Stimulated activated naive CD4-positive, alpha-beta T cell treated with Interleukin-2 at 50 U/mL for 16 hours (primary cell): ENCODE data around the gene DHRSX.
"Not testable (repeated sequence)": the region's sequence is repeated elsewhere in the genome, so short reads cannot be mapped to it uniquely, and the experiment has no call there.

ENCODE experiments used
- DNase-seq: peaks from one replicate; lab custom pipeline; 2025; lab: John Stamatoyannopoulos, UW

Gene DHRSX

GRCh38 chrX:2474280-2474962 lies 26.4 kb downstream of the DHRSX start:
- DNase-seq = no peak

GRCh38 chrX:2473064-2473463 lies 27.7 kb downstream of the DHRSX start:
- not testable (repeated sequence) for DNase-seq

GRCh38 chrX:2471641-2472040 lies 29.1 kb downstream of the DHRSX start:
- no peak for DNase-seq

GRCh38 chrX:2471126-2471525 lies 29.6 kb downstream of the DHRSX start:
- DNase-seq = not testable (repeated sequence)

- DNase-seq = not testable (repeated sequence)
These were observed 30.9 kb downstream of the DHRSX start for GRCh38 chrX:2469852-2470251.

- no peak for DNase-seq
These were observed 31.5 kb downstream of the DHRSX start for GRCh38 chrX:2469196-2469685.

- DNase-seq = no peak
These were observed 32.2 kb downstream of the DHRSX start for GRCh38 chrX:2468261-2469195.

- DNase-seq = no peak
These were observed 33.7 kb downstream of the DHRSX start for GRCh38 chrX:2466876-2467656.

- no peak for DNase-seq
These were observed 36.1 kb downstream of the DHRSX start for GRCh38 chrX:2464677-2465166.

- DNase-seq = no peak
These were observed 36.7 kb downstream of the DHRSX start for GRCh38 chrX:2463973-2464676.

GRCh38 chrX:2463481-2463880 lies 37.3 kb downstream of the DHRSX start:
- DNase-seq = not testable (repeated sequence)

GRCh38 chrX:2462780-2463179 lies 38.0 kb downstream of the DHRSX start:
- no peak for DNase-seq

- no peak for DNase-seq
These were observed 38.7 kb downstream of the DHRSX start for GRCh38 chrX:2462074-2462473.

- no peak for DNase-seq
These were observed 39.1 kb downstream of the DHRSX start for GRCh38 chrX:2461711-2462016.

- DNase-seq = not testable (repeated sequence)
These were observed 39.7 kb downstream of the DHRSX start for GRCh38 chrX:2460821-2461710.

GRCh38 chrX:2460048-2460447 lies 40.7 kb downstream of the DHRSX start:
- not testable (repeated sequence) for DNase-seq

- DNase-seq = no peak
These were observed 42.5 kb downstream of the DHRSX start for GRCh38 chrX:2458309-2458708.

GRCh38 chrX:2457289-2458133 lies 43.3 kb downstream of the DHRSX start:
- DNase-seq = no peak

GRCh38 chrX:2456091-2456490 lies 44.7 kb downstream of the DHRSX start:
- not testable (repeated sequence) for DNase-seq

GRCh38 chrX:2454620-2455019 lies 46.2 kb downstream of the DHRSX start:
- not testable (repeated sequence) for DNase-seq
